HepG2 (cell line): ENCODE data around the gene FAM229A. TPM values are rescaled to one million over a fixed set of nuclear protein-coding genes. Genes with fewer than 3 reads are reported as not detected.
A peak's percentile ranks its signal among the peaks of the same experiment; 100 is the strongest.

Experiments used
- AGO1 ChIP-seq: fragments of 200-400 bp; formaldehyde crosslinking; IDR thresholded peaks from 2 replicates; pipeline ENCODE4 v1.6.1; 2017; ENCODE audit warnings: mild to moderate bottlenecking, low read depth, low read length, moderate library complexity; ENCODE audit not compliant: poor library complexity, severe bottlenecking
- CC2D1A ChIP-seq: sonication (generic); formaldehyde crosslinking; IDR thresholded peaks from 2 replicates; pipeline ENCODE4 v1.8.1; 2023; ENCODE audit warnings: mild to moderate bottlenecking, missing genetic modification reagents
- CHCHD3 ChIP-seq: sonication (generic); formaldehyde crosslinking; IDR thresholded peaks from 2 replicates; pipeline ENCODE4 v1.8.0; 2022; ENCODE audit warnings: mild to moderate bottlenecking, missing genetic modification reagents, moderate library complexity
- CREM ChIP-seq, 2 experiments: sonication (generic) in 1 of 2; formaldehyde crosslinking in 1 of 2; IDR thresholded peaks; 2 replicates each; pipeline versions ENCODE4 v1.4.0 to v1.6.1; 2016 to 2020; ENCODE audit warnings: antibody characterized with exemption in 1 of 2, mild to moderate bottlenecking in 1 of 2, missing genetic modification reagents in 1 of 2
- EED ChIP-seq: sonication (generic); formaldehyde crosslinking; IDR thresholded peaks from 2 replicates; pipeline ENCODE4 v1.5.0; 2020; ENCODE audit warnings: mild to moderate bottlenecking, missing genetic modification reagents
- FOXC1 ChIP-seq: sonication (generic); formaldehyde crosslinking; IDR thresholded peaks from 2 replicates; pipeline ENCODE4 v1.8.0; 2022; ENCODE audit warnings: mild to moderate bottlenecking, missing genetic modification reagents, borderline replicate concordance
- HDAC6 ChIP-seq: fragments of 200-600 bp; sonication (generic); IDR thresholded peaks from 2 replicates; pipeline ENCODE4 v1.7.0; 2017; ENCODE audit warnings: mild to moderate bottlenecking, antibody characterized with exemption, low read length, low read depth
- HIVEP1 ChIP-seq: sonication (generic); formaldehyde crosslinking; IDR thresholded peaks from 2 replicates; pipeline ENCODE4 v1.4.0; 2020; ENCODE audit warnings: mild to moderate bottlenecking, missing genetic modification reagents
- HNF4G ChIP-seq, 2 experiments: sonication (generic) in 1 of 2; formaldehyde crosslinking in 1 of 2; IDR thresholded peaks; 2 replicates each; pipeline versions ENCODE4 v1.4.0 to v1.6.1; 2011 to 2020; ENCODE audit warnings: borderline replicate concordance in 2 of 2, low read depth in 2 of 2, mild to moderate bottlenecking in 2 of 2, low read length in 1 of 2, missing genetic modification reagents in 1 of 2, moderate library complexity in 1 of 2
- IRF9 ChIP-seq: sonication (generic); formaldehyde crosslinking; IDR thresholded peaks from 2 replicates; pipeline ENCODE4 v1.8.0; 2022; ENCODE audit warnings: missing genetic modification reagents, mild to moderate bottlenecking, borderline replicate concordance
- NR2F1 ChIP-seq, 2 experiments: fragments of 450-650 bp in 1 of 2; formaldehyde crosslinking in 1 of 2; IDR thresholded peaks; 2 replicates each; pipeline versions ENCODE4 v1.5.0 to v1.6.1; 2016 to 2020; ENCODE audit warnings: mild to moderate bottlenecking in 1 of 2, missing compliant biosample characterization in 1 of 2, missing genetic modification reagents in 1 of 2, moderate library complexity in 1 of 2
- SMYD3 ChIP-seq: sonication (generic); formaldehyde crosslinking; IDR thresholded peaks from 2 replicates; pipeline ENCODE4 v1.8.1; 2023; ENCODE audit warnings: mild to moderate bottlenecking, missing genetic modification reagents
- TERF1 ChIP-seq: sonication (generic); formaldehyde crosslinking; IDR thresholded peaks from 2 replicates; pipeline ENCODE4 v1.8.0; 2022; ENCODE audit warnings: mild to moderate bottlenecking, missing genetic modification reagents, moderate library complexity
- TOE1 ChIP-seq: sonication (generic); formaldehyde crosslinking; IDR thresholded peaks from 2 replicates; pipeline ENCODE4 v1.4.0; 2020; ENCODE audit warnings: mild to moderate bottlenecking, missing genetic modification reagents
- ZNF296 ChIP-seq: sonication (generic); formaldehyde crosslinking; conservative IDR thresholded peaks from 2 replicates; pipeline ENCODE4 v1.5.0; 2020; ENCODE audit warnings: mild to moderate bottlenecking, missing genetic modification reagents
- ZNF326 ChIP-seq: sonication (generic); formaldehyde crosslinking; IDR thresholded peaks from 2 replicates; pipeline ENCODE4 v1.4.0; 2020; ENCODE audit warnings: missing genetic modification reagents, borderline replicate concordance
- ZNF451 ChIP-seq: sonication (generic); formaldehyde crosslinking; IDR thresholded peaks from 2 replicates; pipeline ENCODE4 v1.5.0; 2020; ENCODE audit warnings: mild to moderate bottlenecking, missing genetic modification reagents
- ZNF674 ChIP-seq: sonication (generic); formaldehyde crosslinking; IDR thresholded peaks from 2 replicates; pipeline ENCODE4 v1.5.0; 2020; ENCODE audit warnings: low read depth, mild to moderate bottlenecking, missing genetic modification reagents
- ZNF720 ChIP-seq: sonication (generic); formaldehyde crosslinking; IDR thresholded peaks from 2 replicates; pipeline ENCODE4 v1.4.0; 2020; ENCODE audit warnings: missing genetic modification reagents
- ZNF746 ChIP-seq: sonication (generic); formaldehyde crosslinking; IDR thresholded peaks from 2 replicates; pipeline ENCODE4 v1.8.0; 2022; ENCODE audit warnings: mild to moderate bottlenecking, missing genetic modification reagents
- ZNF761 ChIP-seq: sonication (generic); formaldehyde crosslinking; conservative IDR thresholded peaks from 2 replicates; pipeline ENCODE4 v1.4.0; 2020; ENCODE audit warnings: mild to moderate bottlenecking, missing genetic modification reagents
- ZNF784 ChIP-seq: sonication (generic); formaldehyde crosslinking; IDR thresholded peaks from 2 replicates; pipeline ENCODE4 v1.5.1; 2020; ENCODE audit warnings: missing genetic modification reagents, mild to moderate bottlenecking, borderline replicate concordance
- polyA plus RNA-seq, 8 experiments: library from polyadenylated mRNA; depleted of rRNA in 3 of 8; stranded (reverse) in 7 of 8; unstranded in 1 of 8; fragments of >200 nt; fragmentation: Illumina TruSeq in 4 of 8; extraction: Trizol in 4 of 8; gene quantifications; 2 replicates each; pipeline versions ENCODE4 v1.2.1 to v1.2.3, GENCODE V29; 2011 to 2016; ENCODE audit warnings: low read depth in 4 of 8, missing spikeins in 1 of 8, mixed read lengths in 1 of 8; ENCODE audit not compliant: insufficient read depth in 1 of 8
- total RNA-seq, 5 experiments: library from RNA; depleted of rRNA; stranded (reverse); fragments of >200 nt; fragmentation: Illumina TruSeq; extraction: Trizol; gene quantifications; 2 replicates each; pipeline ENCODE4 v1.2.3, GENCODE V29; 2016; ENCODE audit warnings: low read depth in 1 of 5
- TF ChIP-seq, protein P1 (sequence below): sonication (generic); formaldehyde crosslinking; IDR thresholded peaks from 2 replicates; pipeline ENCODE4 v1.4.0; 2020; ENCODE audit warnings: mild to moderate bottlenecking, missing genetic modification reagents
- TF ChIP-seq, protein P2 (sequence below): IDR thresholded peaks from 2 replicates; pipeline ENCODE4 v1.6.1; 2016; ENCODE audit warnings: mild to moderate bottlenecking, missing biosample characterization, missing genetic modification reagents
- TF ChIP-seq, protein P3 (sequence below): IDR thresholded peaks from 2 replicates; pipeline ENCODE4 v1.6.1; 2012; ENCODE audit warnings: inconsistent platforms

FAM229A gene
- total and polyA plus RNA-seq, 2 of the 13 experiments (the other 11 are each of a cell fraction or from before 2014, with no cell fraction given) = 3.2 to 17.6 TPM

DNA sequence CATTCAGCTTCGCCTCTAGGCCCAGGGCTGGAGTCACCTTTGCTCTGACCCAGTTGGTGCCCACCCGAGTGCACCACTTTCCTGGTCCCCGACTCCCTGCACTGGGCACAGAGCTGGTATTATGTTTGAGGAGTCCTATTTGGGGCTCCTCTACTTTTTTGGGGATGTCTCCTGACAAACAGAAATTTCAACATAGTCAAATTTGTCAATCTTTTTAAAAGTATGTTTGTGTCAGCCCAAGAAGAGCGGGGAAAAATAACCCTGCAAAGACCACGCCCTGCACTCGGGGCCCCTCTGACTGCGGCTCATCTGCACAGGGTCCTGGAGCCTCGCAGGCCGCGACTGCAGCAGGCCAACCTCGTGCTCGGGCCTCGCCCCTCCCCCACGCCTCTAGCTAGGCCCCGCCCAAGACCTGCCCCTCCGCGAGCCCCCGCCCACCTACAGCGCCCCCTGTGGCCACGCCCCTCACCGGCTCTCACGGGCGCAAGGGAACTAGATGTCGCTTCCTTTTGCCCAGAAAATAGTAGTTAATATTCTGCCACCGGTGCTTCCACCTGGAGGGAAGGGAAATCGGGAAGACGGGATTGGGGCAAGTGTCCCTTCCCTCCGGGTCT lies 11.4 kb downstream of the FAM229A start (continued):
- no peak for TF ChIP-seq CHCHD3 (CRISPR knock-in tag)
- no peak for TF ChIP-seq HDAC6
- no peak for TF ChIP-seq ZNF326 (CRISPR knock-in tag)
- TF ChIP-seq, protein P1, sequence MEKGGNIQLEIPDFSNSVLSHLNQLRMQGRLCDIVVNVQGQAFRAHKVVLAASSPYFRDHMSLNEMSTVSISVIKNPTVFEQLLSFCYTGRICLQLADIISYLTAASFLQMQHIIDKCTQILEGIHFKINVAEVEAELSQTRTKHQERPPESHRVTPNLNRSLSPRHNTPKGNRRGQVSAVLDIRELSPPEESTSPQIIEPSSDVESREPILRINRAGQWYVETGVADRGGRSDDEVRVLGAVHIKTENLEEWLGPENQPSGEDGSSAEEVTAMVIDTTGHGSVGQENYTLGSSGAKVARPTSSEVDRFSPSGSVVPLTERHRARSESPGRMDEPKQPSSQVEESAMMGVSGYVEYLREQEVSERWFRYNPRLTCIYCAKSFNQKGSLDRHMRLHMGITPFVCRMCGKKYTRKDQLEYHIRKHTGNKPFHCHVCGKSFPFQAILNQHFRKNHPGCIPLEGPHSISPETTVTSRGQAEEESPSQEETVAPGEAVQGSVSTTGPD (CRISPR knock-in tag) = no peak
- no peak for TF ChIP-seq AGO1
- no peak for TF ChIP-seq HNF4G (IDR thresholded peaks at IDR 0.05; ENCODE audit: borderline replicate concordance, low read depth, low read length)
- no peak for TF ChIP-seq HNF4G (CRISPR knock-in tag; IDR thresholded peaks at IDR 0.05; ENCODE audit: borderline replicate concordance, low read depth)
- no peak for TF ChIP-seq CREM (IDR thresholded peaks at IDR 0.05)
- no peak for TF ChIP-seq CREM (CRISPR knock-in tag; IDR thresholded peaks at IDR 0.05)
- TF ChIP-seq ZNF784 (CRISPR knock-in tag) = no peak
- no peak for TF ChIP-seq ZNF451 (CRISPR knock-in tag)
- TF ChIP-seq TERF1 (CRISPR knock-in tag) = no peak
- no peak for TF ChIP-seq ZNF720 (CRISPR knock-in tag)
- TF ChIP-seq ZNF674 = no peak
- no peak for TF ChIP-seq NR2F1 (CRISPR knock-in tag; IDR thresholded peaks at IDR 0.05)
- no peak for TF ChIP-seq ZNF296 (CRISPR knock-in tag)
- no peak for TF ChIP-seq SMYD3
- no peak for TF ChIP-seq HIVEP1 (CRISPR knock-in tag)
- TF ChIP-seq, protein P2, sequence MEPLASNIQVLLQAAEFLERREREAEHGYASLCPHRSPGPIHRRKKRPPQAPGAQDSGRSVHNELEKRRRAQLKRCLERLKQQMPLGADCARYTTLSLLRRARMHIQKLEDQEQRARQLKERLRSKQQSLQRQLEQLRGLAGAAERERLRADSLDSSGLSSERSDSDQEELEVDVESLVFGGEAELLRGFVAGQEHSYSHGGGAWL (CRISPR knock-in tag) = peak; percentile 68; the same call in 1 of the 2 replicates
- no peak; the same call in 1 of the 2 replicates for TF ChIP-seq EED (CRISPR knock-in tag)
- TF ChIP-seq TOE1 (CRISPR knock-in tag) = no peak
- no peak for TF ChIP-seq IRF9 (CRISPR knock-in tag)
- TF ChIP-seq CC2D1A (CRISPR knock-in tag) = no peak
- no peak for TF ChIP-seq ZNF761 (CRISPR knock-in tag)
- TF ChIP-seq, protein P3, sequence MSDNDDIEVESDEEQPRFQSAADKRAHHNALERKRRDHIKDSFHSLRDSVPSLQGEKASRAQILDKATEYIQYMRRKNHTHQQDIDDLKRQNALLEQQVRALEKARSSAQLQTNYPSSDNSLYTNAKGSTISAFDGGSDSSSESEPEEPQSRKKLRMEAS = peak; percentile 99
- TF ChIP-seq ZNF746 = no peak
- TF ChIP-seq FOXC1 (CRISPR knock-in tag) = no peak
